IPS-18a (cell line): ENCODE results near the gene SLC7A4.

Source experiments
- H3K27ac ChIP-seq: one replicate; pipeline ENCODE4 v1.5.1; 2013; ENCODE audit warnings: low read length
- H3K27me3 ChIP-seq: one replicate; pipeline ENCODE4 v1.6.1; 2013; ENCODE audit warnings: mild to moderate bottlenecking, low read length; ENCODE audit not compliant: control insufficient read depth, insufficient read depth
- H3K36me3 ChIP-seq: one replicate; pipeline ENCODE4 v1.6.1; 2013; ENCODE audit warnings: low read depth, low read length; ENCODE audit not compliant: control insufficient read depth
- H3K4me1 ChIP-seq: one replicate; pipeline ENCODE4 v1.6.1; 2013; ENCODE audit warnings: low read depth, low read length; ENCODE audit not compliant: control insufficient read depth
- H3K4me3 ChIP-seq: one replicate; pipeline ENCODE4 v1.5.1; 2013; ENCODE audit warnings: low read length
- H3K9ac ChIP-seq: one replicate; pipeline ENCODE4 v1.6.1; 2013; ENCODE audit warnings: mild to moderate bottlenecking, low read length, moderate library complexity
- H3K9me3 ChIP-seq: one replicate; pipeline ENCODE4 v1.6.1; 2013; ENCODE audit warnings: low read depth, low read length; ENCODE audit not compliant: control insufficient read depth

SLC7A4 gene

DNA sequence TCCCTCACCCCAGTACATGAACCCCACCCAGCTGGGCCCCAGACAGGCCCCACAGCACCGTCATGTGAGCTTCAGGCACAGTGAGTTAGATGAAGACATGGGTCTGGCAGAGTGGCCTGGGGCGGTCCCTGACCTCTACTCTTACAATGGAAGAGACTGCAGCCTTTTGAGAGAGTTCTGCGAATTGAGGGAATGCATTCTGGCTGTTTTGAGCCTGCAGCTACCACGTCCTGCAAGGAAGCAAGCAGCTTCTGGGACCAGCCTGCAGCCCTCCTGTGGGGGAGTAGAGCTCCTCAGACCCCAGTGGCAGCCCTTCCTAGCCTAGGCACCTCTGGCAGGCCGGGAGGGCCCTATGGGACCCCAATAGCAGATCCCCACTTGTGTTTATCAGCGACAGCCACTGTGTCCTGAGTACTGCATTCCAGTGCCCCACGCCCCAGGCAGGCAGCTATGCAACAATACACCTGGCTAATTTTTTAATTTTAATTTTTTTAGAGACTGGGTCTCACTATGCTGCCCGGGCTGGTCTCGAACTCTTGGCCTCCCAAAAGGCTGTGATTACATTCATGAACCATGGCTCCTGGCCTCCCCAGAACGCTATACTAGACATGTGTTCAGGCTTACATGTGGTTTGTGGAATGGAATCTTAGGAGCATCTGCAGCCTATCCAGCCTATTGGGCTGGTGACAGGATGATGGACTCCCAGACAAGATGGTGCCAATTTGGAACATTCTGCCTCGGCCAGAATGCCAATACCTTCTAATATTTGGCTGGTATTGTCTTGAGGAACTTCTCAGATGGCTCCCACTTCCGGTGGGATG, 717 bp upstream of the SLC7A4 start:
- Histone ChIP-seq H3K9ac (no peak overlapping the region), H3K36me3 (no peaks in the 10 kb centered on the region), H3K4me3 (peak overlapping the region; percentile 59), H3K27me3 (peaks cover 39% of the 10 kb centered on the region), H3K27ac (no peak overlapping the region), H3K4me1 (no peaks in the 10 kb centered on the region), H3K9me3 (no peaks in the 10 kb centered on the region)

DNA sequence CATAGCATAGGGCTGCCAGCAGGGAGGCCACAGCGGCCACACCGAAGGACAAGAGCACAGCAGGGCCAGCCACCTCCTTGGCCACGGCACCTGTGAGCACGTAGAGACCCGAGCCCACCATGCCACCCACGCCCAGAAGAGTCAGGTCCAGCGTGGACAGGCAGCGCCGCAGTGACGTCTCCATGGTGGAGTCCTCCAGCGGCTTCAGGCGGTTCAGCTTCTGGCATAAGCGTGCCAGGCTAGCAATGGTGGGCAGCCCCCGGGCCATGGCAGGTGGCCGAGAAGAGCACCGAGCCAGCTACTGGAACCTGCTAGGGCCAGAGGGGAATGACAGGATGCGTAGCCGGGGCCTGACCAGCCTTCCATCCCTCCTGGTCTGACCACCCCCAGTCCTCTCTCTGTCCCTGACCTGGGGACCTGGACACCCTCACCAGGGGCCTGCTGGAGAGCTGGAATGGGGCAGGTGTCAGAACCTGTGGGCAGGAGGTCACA, 770 bp downstream of the SLC7A4 start:
- no peaks in the 10 kb centered on the region for H3K4me1 ChIP-seq
- H3K4me3 ChIP-seq, result peak overlapping the region; percentile 59
- peaks cover 39% of the 10 kb centered on the region for H3K27me3 ChIP-seq
- no peaks in the 10 kb centered on the region for H3K9me3 ChIP-seq
- H3K36me3 ChIP-seq, result no peaks in the 10 kb centered on the region
- H3K9ac ChIP-seq, result no peak overlapping the region
- no peak overlapping the region for H3K27ac ChIP-seq

DNA sequence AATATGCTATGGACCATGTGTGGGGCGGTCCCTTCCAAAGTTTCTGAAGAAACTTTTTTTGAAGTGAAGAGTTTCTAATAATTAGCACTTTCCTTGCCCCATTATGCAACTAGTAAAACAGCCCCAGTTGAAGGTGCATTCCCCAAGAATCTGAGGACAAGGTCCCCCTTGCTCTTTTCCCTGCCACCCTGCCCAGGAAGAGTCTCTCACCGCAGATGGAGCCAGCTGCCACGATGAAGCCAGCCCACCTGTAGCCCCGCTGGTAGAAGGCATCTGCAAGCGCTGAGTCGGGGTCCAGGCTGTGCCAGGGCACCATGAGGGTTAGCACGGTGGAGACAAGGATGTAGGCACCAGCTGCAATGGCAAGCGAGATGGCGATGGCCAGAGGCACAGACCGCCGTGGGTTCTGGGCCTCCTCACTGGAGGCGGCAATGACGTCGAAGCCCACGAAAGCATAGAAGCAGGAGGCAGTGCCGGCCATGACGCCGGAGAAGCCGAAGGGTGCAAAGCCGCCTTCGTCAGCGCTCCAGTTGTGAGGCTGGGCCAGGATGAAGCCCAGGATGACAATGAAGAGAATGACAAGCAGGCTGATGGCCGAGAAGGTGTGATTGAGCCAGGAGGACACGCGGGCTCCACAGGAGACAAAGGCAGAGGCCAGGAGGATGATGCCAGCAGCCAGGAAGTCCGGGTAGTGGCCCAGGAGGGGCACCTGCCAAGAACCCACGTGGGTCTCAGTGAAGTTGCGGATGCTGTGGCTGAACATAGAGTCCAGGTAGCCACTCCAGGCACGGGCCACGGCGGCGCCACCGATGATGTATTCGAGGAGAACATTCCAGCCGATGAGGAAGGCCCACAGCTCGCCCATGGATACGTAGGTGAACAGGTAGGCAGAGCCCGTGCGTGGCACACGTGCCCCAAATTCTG, 1.5 kb downstream of the SLC7A4 start:
- Histone ChIP-seq H3K9me3 (no peaks in the 10 kb centered on the region), H3K27me3 (peaks cover 39% of the 10 kb centered on the region), H3K9ac (no peak overlapping the region), H3K36me3 (no peaks in the 10 kb centered on the region), H3K4me3 (no peak overlapping the region), H3K27ac (no peak overlapping the region), H3K4me1 (no peaks in the 10 kb centered on the region)

DNA sequence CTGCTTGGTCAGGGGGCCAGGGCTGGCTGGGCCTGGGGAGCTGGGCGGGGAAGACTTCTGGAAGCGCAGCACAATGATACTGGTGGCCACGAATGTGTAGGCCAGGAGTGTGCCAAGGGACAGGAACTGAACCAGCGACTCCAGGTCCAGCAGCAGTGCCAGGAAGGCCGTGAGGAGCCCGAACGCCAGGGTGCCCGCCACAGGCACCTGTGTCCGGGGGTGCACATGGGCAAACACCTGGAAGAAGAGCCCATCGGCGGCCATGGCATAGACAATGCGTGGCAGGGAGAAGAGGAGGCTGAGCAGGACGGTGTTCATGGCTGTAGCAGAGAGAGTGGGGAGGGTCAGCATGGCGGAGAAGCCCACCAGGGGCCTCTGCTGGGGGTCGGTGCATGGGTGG, 2.3 kb downstream of the SLC7A4 start:
- H3K9ac ChIP-seq, result no peak overlapping the region
- H3K36me3 ChIP-seq, result no peaks in the 10 kb centered on the region

DNA sequence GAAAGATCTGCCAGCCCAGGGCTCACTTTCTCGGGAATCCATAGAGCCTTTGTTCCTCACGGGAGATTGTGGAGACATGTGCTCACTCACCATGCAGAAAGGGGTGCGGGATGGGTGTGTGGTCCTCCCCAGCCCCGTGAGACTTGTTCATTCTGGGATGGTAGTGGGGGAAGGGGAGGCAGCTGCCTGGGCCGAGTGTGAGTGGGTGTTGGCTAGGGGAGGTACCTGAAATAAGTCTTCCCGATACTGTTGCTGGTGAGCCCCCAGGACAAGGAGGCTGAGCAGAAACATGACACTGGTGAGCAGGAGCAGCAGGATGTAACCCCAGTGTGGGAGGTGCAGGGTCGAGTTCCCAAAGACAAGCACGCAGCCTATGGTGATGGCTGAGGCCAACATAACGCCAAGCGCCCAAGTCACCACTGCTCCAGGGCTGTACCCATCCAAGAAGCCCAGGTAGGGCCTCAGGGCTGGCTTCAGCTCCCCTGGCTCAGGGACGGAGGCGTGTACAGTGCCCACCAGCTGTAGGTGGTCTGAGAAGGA, 2.8 kb downstream of the SLC7A4 start:
- Histone ChIP-seq H3K9ac (no peak overlapping the region), H3K4me1 (no peaks in the 10 kb centered on the region), H3K27ac (no peak overlapping the region), H3K27me3 (peaks cover 39% of the 10 kb centered on the region), H3K9me3 (no peaks in the 10 kb centered on the region), H3K36me3 (no peaks in the 10 kb centered on the region), H3K4me3 (no peak overlapping the region)

More for the DNA sequence above, 2.3 kb downstream of the SLC7A4 start:
- no peaks in the 10 kb centered on the region for H3K9me3 ChIP-seq
- peaks cover 39% of the 10 kb centered on the region for H3K27me3 ChIP-seq
- no peak overlapping the region for H3K4me3 ChIP-seq
- no peak overlapping the region for H3K27ac ChIP-seq
- no peaks in the 10 kb centered on the region for H3K4me1 ChIP-seq

DNA sequence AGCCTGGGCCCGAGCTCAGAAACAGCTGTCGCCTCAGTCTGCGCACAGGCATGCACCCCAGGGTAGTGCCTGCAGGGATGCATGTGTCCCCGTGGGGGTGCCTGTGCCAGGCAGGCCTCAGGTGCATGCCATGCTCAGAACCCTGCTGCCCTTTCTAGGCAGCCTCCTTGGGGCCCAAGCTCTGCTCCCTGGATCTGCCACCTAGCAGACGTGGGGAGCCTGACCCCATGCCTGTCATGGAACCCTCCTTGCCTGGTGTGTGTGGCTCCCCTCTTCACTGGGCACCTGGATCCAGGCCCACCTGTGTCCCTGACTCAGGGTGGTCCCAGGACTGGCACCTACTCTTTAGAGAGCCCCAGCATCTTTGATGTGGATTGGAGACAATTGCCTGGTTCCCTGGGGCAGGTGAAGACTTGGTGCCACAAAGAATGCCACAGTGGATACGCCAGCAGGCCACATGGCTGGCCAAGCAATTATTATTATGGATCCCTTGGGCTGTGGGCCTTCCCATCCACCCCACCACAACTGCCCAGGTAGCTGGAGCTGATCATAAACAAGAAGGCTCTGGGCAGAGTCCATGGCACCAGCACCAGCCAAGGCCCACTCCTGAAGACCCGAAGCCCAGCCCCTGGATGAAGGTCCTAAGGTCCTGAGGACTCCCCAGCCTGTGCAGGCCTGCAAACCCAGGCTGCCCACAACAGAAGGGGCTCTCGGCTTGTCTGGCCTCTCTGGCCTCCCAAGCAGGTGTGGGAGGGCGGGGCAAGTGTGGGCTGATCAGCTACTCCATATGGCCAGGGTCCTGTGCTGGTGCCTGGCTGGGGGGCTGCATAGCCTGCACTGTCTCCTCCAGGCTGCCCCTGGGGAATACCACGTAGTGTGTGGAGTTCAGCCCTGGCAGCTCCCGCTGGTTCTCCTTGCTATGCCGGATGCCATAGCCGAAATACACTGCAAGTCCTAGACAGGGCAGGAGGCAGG, 3.8 kb downstream of the SLC7A4 start:
- Histone ChIP-seq H3K4me1 (no peaks in the 10 kb centered on the region), H3K27me3 (peaks cover 34% of the 10 kb centered on the region), H3K4me3 (no peak overlapping the region), H3K36me3 (no peaks in the 10 kb centered on the region), H3K9me3 (no peaks in the 10 kb centered on the region), H3K27ac (no peak overlapping the region), H3K9ac (no peak overlapping the region)

DNA sequence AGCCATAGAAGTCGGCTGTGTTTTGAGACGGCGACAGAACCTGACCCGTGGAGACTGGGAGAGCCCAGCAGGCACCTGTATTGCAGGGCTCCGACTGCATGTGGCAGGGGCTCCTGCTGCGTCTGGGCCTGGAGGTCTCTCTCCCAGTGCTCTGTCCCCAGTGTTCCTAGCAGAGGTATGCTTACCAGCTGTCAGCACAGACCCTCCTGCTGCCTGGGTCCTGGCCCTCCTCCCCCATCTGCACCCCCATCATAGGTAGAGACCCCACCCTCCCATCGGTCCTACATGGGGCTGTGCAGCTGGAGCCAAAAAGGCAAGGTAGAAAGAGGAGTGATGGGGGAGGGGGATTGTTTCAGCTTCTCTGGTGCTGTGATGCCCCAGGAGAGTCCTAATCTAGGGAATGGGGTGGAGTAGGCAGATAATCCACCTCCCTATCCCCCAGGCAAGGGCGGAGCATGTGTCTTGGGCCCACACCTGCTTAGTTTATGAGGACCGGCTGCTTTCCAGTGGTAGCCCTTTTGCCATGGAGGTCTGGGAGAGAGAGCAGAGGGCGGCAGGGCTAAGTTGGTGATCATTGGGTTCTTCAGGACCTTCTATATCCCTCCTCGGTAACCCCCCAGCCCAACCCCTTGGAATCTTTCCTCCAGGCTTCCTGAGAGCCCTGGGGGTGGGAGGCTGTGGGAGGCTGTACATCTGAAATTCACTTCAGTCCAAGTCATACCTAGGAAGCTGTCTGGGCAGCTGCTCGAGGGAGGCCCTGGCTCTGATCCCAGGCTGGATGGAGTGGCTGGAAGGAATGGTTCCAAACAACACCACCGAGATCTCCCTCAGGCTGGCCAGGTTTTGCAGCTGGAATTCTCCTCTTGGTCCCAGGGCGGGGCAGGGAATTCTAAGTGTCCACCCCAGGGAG, 5.3 kb downstream of the SLC7A4 start:
- Histone ChIP-seq H3K27me3 (peaks cover 19% of the 10 kb centered on the region), H3K36me3 (no peaks in the 10 kb centered on the region), H3K4me3 (no peak overlapping the region), H3K9me3 (no peaks in the 10 kb centered on the region), H3K9ac (no peak overlapping the region), H3K27ac (no peak overlapping the region), H3K4me1 (no peaks in the 10 kb centered on the region)

DNA sequence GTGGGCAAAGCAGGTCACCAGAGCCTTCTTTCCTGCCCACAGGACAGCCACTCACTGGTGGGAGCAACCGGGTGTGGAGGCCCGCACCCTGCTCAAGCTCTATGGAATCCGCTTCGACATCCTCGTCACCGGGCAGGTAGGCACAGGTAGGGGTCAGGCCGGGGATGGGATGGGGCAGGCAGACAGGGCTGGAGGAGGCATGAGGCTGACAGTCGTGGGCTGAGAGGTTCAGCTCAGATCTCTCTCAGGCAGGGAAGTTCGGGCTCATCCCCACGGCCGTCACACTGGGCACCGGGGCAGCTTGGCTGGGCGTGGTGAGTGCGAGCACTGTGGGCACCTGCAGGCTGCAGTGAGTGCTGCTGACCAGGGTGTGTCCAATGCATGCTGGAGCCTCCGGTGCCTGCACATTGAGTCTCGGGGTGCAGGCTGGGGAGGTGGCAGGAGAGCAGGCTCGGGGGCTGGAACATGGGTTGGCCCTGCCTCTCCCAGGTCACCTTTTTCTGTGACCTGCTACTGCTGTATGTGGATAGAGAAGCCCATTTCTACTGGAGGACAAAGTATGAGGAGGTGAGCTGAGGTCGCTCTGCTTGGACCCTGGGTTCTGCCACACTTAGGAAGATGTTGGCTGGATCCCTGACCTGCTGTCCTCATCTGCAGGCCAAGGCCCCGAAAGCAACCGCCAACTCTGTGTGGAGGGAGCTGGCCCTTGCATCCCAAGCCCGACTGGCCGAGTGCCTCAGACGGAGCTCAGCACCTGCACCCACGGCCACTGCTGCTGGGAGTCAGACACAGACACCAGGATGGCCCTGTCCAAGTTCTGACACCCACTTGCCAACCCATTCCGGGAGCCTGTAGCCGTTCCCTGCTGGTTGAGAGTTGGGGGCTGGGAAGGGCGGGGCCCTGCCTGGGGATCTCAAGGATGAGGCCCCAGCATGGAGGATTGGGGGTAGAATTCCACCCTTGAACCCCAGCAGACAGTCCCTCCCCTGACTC, 6.3 kb downstream of the SLC7A4 start:
- H3K27ac ChIP-seq, result no peak overlapping the region
- peaks cover 9% of the 10 kb centered on the region for H3K27me3 ChIP-seq
- no peaks in the 10 kb centered on the region for H3K9me3 ChIP-seq
- no peaks in the 10 kb centered on the region for H3K36me3 ChIP-seq
- no peak overlapping the region for H3K4me3 ChIP-seq
- no peak overlapping the region for H3K9ac ChIP-seq
- no peaks in the 10 kb centered on the region for H3K4me1 ChIP-seq

DNA sequence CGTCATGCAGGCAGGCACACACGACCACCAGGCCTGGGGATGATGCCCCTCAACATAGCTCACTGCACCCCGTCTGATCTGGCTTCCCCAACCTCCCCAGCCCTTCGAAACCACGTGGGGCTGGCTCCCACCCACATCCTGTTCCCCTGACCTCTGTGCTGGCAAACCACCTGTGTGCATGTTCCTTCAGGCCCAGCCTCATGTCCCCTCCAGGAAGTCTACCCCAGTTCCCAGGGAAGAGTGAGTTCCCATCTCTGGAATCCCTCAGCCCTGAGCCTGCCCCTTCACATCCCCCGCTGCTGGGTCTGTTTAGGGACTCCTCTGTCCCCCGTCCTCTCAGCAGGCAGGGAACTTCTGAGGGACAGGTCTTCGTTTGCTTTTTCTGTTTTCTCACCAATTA, 7.1 kb downstream of the SLC7A4 start:
- H3K4me1 ChIP-seq, result no peaks in the 10 kb centered on the region
- no peak overlapping the region for H3K9ac ChIP-seq
- peaks cover 1% of the 10 kb centered on the region for H3K27me3 ChIP-seq
- H3K27ac ChIP-seq, result no peak overlapping the region
- no peak overlapping the region for H3K4me3 ChIP-seq
- H3K9me3 ChIP-seq, result no peaks in the 10 kb centered on the region
- H3K36me3 ChIP-seq, result no peaks in the 10 kb centered on the region
